T-helper 2 cell (primary cell): ENCODE measurements around the gene FRMD4A.
"Not testable (repeated sequence)": the region's sequence is repeated elsewhere in the genome, so short reads cannot be mapped to it uniquely, and the experiment has no call there.

Source experiments
- DNase-seq, 5 experiments: peaks; one replicate each; pipeline versions ENCODE4 v3.0.0 to v3.0.0-alpha.2; 2012 to 2022

FRMD4A gene

DNA sequence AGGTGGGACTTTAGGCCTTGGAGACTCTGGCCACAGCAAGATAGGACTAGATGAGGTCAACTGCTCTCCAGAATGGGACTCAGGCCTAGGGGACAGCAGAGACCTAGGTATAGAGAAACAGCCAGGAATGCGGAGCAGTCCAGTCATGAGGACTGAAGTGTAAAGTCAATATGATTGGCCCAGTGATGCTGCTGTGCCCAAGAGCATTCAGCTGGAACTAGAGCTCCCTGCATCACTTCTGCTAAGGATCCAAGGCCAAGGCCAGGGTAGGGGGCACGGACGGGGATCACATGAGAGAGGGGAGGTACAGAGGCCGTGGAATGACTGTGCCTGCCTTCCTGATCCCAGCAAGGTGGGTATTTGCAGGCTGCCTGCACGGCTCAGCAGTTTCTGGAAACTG lies 237.9 kb downstream of the FRMD4A start:
- DNase-seq, result no peak

DNA sequence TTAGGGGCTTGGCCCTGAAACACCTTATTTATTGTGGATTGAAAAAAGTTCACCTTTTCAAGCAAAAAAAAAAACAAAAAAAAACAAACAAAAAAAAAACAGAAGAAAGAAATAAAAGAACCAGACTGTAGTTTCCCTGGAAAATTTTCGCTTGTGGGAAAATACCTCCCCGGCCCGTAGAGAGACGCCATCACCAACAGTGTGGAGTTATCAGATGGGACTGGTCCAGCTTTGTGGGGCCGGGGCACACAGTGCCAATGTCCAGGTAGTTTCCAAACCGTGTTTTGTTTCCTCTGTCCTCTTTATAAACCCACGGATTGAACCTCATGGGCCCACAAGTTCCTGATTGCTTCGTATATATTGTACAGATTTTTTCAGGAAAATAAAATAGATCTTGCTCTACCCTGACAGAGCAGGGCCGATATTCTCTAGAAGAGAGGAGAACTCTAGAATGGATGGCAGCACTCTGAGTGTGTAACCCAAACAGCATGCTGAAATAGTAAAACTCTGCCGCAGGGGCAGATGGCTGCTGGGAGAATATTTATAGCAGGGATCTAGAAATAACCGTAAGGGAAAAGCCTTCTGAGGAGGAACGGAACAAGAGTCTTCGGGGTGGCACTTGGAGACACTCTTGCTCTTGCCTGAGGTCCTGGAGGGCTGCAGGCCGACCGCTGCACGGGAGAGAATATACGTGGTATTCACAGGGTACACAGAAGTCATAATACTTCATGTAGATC lies 241.0 kb downstream of the FRMD4A start:
- DNase-seq, result no peak

DNA sequence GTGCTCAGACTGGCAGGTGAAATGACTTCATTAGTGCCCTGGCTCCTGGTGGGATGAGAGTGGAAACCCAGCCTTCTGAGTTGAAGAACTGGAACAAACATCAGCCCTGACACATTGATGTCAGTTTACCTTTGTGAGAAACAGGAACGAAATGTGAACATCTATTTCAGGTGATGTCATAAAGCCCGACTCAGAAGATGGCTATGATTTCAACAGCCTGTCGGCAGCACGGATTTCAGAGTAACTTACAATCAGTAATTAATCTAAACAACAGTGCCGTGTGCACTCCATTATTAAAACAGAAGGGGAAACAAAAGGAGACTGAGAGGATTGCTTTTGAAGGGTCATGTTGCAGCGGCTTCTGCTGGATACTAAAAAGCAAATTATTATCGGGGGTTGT lies 243.2 kb downstream of the FRMD4A start:
- DNase-seq, result no peak

DNA sequence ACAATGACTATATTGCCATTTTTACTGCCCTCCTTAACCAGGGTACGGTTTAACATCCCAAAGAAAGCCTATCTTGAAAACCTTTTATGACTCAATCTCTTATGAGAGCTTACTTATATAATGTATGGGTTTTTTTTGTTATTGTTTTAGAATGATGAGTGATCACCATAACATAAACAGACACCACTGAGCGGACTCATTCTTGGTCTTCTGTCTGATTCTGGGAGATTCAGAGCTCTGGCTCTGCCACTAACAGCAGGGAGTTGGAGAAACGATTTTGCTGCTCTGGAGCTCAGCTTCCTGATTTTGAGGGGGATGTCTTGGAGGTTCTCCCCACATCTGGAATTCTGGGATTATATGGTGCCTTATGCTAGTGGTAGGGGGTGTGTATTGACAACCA lies 244.1 kb downstream of the FRMD4A start:
- DNase-seq, result no peak

DNA sequence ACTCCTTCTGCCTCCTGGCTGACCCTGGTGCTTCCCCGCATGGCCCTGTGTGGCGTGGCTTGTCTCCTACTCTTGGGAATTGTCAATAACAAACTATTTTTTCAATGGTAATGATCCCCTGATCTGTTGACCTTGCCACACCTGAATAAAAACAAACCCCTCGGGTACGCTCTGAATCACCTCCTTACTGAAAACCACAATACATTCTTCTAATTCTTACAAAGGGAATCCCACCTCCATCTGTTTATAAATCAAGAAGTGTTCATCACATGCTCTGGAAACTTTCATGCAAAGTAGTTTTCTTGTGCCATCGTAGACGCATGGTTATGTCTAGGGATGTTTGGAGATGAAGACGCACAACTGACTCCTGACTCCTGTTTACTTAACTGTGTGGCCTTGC lies 245.8 kb downstream of the FRMD4A start:
- DNase-seq, result no peak

DNA sequence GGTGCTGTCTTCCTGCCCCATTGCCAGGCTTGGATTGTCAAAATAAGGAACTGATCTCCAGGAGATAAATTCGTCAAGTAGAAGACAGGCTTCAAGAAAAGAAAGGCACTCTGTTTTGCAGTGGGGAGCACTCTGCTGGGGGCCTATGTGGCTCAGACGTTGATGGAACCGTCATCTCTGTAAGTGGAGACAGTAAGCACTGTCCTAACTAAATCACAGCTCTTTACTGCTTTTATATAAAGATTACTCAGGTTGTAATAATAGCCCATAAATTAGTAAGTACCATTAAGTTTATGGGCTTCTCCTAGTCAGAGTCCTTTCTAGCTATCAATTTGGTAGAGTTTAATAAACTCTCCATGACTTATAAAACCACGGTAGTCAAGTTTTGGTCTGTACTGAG lies 249.9 kb downstream of the FRMD4A start:
- no peak for DNase-seq

DNA sequence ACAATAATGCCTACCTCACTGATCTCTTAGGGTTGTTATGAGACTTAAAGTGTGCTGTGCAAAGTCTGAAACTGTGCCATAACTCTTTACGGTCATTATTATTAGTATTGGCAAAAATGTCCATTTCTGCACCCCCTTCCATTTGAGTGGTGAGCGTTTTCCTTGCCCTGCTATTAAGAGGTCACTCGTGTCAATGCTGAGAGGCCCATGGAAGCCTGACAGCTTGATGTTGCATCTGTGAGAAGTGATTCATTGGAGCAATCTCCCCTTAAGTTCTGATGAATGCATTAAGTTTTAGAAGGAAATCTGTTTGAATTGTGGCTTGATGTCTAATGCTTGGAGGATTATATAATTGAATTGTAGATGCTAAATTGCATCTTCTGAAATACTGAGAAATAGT lies 253.3 kb downstream of the FRMD4A start:
- DNase-seq, result no peak

DNA sequence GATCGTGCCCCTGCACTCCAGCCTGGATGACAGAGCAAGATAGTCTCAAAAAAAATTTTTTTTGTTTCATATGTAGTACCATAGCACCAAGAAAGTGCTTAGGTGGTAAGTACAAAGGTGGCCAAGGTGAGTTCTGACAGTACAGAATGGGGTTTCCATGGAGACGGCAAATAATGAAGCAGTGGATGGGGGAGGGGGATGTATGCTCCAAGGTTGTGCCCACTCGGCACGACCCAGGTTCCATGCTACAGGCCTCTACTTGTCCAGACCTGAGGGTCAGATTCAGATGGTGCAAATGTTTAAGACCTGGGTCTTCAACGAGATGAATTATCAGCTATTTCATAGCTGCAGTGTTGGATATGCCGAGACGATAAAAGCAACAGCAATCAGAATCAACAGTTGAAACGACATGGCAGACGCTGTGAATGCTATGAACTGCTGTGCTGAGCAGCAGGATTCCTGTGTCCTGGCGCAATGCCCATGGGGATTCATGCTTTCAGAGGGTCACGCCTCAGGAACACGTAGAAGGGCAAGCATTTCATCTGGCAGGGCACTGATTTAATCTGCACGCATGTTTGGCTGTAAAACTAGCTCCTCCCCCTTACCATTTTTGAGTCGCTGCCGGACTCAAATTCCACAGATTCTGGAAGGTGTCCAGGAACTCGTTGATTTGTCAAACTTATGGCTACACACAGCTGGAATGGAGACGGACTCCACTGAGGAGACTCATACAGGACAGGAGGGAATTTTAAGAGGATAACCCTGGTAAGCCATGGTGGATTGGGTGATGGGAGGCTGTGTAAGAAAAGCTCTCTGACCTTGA lies 256.5 kb downstream of the FRMD4A start:
- DNase-seq, result no peak

DNA sequence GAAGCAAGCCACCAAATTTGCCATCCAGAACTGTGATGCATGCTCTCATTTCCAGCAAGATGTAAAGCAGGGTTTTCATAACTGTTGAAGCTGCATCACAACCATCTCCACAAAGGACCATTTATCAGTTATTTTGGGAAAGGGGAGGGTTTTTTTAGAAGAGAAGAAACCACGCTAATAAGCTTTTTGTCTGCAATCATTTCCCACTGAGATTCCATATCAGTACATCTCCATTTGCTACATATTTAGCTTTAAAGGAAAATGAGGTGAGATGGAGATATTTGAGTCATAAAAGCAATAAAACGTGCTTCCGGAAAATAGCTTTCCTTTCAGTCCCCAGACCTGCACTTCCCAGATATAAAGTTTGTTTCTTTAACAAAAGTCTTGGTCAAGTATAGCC lies 258.2 kb downstream of the FRMD4A start:
- DNase-seq, result no peak

DNA sequence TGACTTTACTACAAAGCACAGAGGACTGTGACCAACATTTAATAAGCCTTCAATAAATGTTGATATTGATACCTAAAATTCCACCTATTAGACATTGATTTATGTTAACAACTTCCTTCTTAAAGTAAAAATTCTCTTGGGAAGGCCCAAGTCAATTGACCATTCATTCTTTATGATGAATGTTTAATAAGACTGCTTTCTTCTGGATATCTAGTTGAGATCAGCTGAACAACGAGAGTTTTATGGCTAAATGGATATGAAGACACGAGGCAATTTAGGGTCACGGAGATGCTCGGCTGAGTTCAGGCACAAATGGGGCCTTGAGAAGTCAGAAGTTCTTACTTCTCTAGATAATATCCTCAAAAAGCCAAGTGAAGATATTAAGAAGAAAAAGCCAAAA lies 258.8 kb downstream of the FRMD4A start:
- no peak for DNase-seq

DNA sequence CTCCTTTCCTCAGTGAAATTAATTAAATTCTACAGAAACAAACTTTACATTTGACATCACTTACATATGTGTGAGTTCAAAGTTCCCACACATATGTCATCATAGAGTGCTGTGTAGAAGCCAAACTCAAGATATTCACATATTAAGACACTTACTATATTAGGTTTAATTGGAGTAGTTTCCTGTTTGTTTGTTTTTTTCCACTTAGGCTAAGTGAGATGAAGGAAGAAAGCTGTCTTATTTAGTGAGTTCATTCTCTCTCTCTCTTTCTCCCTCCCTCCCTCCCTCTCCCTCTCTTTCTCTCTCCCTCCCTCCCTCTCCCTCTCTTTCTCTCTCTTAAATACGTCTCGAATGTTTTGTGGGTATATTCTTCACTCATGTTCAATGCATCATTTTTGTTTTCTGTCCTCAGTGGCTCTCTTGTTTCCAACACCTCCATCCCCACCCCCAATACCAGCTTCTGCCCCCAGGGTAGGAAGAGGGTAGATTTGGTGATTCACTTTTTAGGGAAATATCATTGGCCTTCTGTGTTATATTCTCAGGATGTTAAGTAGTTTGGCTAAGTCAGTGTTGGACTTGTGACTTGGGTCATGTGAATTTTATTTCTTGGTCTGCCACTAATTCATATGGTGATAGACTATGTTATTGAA lies 262.0 kb downstream of the FRMD4A start:
- DNase-seq, result no peak

DNA sequence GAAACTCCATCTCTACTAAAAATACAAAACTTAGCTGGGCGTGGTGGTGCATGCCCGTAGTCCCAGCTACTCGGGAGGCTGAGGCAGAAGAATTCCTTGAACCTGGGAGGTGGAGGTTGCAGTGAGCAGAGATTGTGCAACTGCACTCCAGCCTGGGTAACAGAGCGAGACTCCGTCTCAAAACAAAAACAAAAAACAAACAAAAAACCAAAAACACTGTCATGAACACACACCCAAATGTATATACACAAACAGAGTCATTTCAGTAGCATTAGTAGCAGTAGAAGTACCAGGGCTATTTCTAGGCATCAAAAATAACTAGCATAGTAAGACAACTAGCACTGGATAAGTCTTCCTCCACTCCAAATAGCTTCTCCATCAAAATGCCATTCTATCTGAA lies 263.1 kb downstream of the FRMD4A start:
- not testable (repeated sequence) for DNase-seq

DNA sequence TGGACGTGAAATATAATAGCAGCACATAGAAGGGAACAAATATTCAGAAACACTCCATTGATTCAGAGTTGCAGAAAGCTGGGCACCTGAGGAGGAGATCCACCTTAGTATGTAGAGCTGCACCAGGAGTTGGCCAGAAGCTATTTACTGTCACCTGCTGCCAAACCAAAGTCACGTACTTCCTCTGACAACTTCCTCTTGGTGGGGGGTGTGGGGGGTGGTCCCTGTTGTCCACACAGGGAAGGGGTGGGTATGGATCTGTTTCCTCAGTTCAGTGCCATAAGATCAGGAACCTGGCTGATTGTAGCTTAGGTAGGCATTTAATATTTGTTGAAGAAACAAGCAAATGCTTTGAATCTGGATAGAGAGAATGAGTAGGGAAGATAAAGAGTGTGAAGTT lies 264.6 kb downstream of the FRMD4A start:
- no peak for DNase-seq

DNA sequence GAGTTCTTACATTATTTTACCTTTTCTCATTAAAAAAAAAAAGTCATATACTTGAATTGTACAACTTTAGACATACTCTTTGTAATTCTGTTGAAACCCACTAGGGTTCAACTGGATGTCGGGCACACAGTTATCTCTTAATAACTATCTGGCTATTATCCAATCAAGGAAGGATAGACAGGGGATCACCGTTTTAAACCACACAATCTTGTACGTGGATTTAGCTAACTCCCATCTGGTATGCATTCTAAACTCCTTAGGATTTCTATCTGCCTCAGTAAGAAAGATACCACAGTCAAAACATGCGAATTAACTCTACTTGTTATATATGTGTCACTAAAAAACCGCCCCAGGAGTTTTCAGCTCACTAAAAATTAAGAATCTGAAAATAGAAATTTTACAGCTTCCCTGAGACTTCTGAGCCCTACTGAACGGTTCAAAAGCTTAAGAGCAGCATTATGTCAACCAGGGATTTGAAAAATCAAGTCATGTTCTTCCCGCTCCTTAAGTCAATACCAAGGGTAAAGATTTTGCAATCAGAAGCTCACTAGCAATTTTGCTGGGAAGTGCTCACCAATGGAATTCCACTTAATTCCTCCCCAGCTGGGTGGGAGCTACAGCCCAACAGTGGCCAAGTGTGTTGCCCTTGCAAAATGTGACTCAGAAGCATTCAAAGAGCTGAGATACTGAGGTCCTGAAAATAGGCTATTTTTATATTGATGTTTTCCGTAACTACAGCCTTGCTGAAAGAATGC lies 267.0 kb downstream of the FRMD4A start:
- DNase-seq, result no peak

DNA sequence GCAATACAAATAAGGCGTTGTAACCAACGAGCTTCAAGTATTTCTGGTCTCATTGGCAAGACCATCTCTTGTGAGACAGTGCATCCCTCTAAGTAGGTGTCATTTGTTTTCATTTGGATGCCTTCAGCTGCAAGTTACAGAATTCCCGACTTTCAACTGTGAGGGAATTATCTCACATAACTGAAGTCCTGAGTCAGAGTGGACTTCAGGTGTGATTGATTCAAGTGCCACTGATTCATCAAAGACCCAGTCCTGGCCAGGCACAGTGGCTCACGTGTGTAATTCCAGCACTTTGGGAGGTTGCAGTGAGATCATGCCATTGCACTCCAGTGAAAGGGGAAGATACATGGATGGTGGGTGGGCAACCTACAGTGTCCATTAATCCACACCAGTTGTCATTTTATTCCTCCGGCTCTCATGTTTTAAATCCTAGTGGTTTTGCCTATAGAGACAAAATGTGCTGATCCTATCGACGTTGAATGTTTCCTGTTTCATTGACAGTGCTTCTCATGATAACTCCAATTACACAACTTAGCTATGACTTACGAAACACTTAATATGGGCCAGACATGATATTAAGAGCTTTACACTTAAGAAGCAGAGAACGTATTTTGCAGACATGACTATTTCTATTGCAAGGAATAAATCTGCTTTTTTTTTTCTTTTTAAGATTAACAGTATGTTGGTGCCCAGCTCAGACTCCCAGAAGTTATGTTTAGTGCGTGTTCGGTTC lies 268.0 kb downstream of the FRMD4A start:
- no peak for DNase-seq

DNA sequence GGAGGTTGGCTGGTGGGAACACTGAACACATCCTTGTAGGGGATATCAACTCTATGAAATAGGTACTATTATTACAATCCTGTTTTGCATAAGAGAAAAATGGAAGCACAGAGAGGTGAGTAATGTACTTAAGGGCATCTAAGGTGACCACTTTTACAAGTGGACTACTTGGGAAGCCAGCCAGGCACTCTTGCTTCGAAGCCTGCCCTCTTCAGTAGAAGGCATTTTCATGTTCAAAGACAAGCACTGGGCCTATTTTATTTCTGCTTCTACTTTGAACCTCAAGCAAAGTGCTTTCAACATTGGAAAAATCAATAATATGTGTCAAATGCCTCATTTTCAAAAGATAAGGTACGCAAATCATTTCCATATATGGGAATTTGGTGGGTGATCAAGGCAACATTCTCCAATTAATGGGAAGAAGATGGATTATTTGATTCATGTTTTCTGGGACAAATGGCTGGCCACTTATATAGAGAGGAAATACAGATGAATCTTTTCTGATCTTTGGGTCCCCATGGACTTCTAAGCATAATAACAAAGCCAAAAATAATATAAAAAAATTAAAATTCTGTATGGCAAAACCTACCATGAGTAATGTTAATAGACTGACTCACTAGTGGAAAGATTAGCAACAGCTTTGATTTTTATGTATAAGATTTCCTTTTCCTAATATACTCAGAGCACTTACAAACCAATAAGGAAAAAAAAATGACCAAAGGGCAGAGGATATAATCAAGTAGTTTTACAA lies 270.2 kb downstream of the FRMD4A start:
- no peak for DNase-seq

DNA sequence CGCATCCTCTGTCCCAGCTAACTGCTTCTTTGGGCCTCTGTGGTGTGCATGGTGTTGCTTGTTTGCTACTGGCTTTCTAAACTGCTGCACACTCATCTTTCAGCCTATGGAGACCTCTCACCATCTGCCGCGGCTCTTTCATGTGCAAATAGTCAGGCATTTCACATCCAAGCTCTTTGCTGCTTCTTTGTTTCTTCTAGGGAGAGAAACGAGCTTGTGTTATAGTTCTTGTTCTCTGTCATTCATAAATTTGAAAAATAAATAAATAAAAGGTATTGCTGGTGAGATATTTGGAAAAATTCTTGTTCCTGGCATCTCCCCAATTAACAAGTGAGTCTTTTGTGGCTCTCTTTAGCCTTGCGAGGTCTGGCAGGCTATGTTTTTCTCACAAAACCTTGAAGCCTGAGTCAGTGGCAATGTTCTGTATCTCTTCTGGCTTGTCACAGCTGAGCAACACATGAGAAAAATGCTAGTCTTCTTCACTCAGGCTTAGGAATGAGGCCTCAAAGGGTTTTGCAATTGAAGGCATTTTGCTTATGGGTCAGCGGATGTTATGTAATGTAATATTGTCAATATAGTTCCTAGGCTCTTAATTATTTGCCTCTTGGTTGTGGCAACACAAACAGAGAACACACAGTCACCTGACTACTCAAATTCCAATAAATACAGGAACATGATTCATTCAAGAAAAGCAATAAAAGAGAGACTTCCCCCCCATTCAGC lies 274.0 kb downstream of the FRMD4A start:
- no peak for DNase-seq

DNA sequence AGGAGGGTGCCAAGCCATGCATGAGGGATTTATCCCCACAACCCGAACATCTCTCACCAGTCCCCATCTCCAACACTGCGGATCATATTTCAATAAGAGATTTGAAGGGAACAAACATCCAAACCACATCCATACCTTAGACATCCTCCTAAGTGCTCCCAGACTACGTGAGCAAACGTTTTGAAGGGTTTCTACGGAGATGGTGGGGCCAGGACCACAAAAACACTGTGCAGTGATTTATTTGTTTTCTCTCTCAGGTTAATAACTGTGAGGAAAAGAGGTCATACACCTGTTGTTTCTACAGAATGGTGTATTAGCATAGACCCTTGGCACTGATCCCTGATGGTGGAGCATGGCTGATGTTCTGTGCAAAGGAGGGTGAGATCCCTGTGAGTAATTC lies 277.8 kb downstream of the FRMD4A start:
- DNase-seq, result no peak

DNA sequence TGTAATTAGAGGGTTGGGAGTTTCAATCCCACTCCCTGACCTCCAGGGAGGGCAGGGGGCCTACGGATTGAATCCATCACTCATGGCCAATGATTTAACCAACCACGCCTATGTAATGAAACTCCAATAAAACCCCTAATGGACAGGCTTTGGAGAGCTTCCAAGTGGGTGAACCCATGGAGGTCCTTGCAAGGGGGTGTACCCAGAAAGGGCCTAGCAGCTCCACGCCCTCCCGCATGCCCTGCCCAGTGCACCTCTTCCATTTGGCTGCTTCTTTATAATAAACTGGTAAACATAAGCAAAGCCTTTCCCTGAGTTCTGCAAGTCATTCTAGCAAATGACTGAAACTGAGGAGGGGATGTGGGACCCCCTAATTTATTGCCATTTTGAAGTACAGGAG lies 280.1 kb downstream of the FRMD4A start:
- DNase-seq, result no peak

DNA sequence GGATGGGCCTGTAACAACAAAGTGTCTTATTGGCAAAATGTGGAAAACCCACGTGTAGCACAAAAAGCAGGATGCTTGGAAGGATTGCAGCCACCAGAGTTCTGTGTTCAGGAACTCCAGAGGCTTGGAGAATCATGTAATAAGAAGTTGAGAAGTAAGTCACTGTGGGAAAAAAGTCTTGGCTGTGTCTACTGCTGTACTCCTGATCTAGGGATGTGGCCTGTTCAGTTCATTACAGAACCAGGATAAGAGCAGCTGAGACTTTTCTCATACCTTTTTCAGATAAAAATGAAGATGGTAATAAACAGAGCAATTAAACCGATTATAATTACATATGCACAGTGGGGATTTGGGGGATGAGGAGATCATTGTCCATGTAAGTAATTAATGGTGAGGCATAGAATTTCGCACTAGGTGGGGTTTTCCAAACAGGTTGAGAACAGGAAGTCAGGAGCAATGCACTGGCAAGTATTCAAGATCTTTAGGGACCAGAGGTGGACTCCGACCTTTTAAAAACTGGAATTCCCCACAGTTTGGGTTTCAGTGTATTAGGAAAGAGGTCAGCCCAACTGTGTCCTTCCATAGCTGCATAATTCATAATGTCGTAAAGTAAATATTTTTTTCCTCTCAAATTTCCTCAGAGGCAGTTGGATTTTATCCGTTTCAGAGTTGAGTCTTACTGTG lies 281.7 kb downstream of the FRMD4A start:
- DNase-seq, result no peak
